B cell (primary cell): ENCODE measurements around the gene SKP1. TPM values are rescaled to one million over a fixed set of nuclear protein-coding genes. Genes with fewer than 3 reads are reported as not detected.

Experiments used
- polyA plus RNA-seq: library from polyadenylated mRNA; depleted of rRNA; stranded (reverse); fragments of >200 nt; gene quantifications from 2 replicates; pipeline ENCODE4 v1.2.3, GENCODE V29; 2012
- small RNA-seq: library from RNA; depleted of rRNA; stranded (forward); fragments of <200 nt; gene quantifications from one replicate; pipeline ENCODE3, GENCODE V24; 2012; ENCODE audit warnings: low replicate concordance, low read depth; ENCODE audit not compliant: insufficient read length
- total RNA-seq, 2 donors: library from RNA; stranded (reverse); fragments of 120-200 nt in 1 of 2; gene quantifications; 1 replicate in 1 of 2; 2 replicates in 1 of 2; pipeline versions ENCODE4 v1.2.3 to v1.2.4, GENCODE V29; 2013 to 2022

Gene SKP1
- total and polyA plus RNA-seq, 2 donors (not counting 1 experiment from before 2014, with no cell fraction given) = 108 to 186 TPM

Small RNA genes within 50 kb of the gene (small RNA-seq; reads per million reads assigned to genes)
- not detected for gene MIR3661

Other genes with a start within 250 kb of the SKP1 start
- 27.4 and 28.2 TPM in 2 replicates for gene C5orf15, start 208.3 kb downstream of the SKP1 start, total RNA-seq
- gene C5orf15, start 208.3 kb downstream of the SKP1 start, polyA plus RNA-seq = 22.7 and 38.9 TPM in 2 replicates
- 60.7 and 63.4 TPM in 2 replicates for gene VDAC1, start 172.0 kb downstream of the SKP1 start, total RNA-seq
- gene VDAC1, start 172.0 kb downstream of the SKP1 start, polyA plus RNA-seq = 27.8 and 34.9 TPM in 2 replicates
- 58.8 and 61.1 TPM in 2 replicates for gene TCF7, start 62.3 kb downstream of the SKP1 start, total RNA-seq
- gene TCF7, start 62.3 kb downstream of the SKP1 start, polyA plus RNA-seq = 16.4 and 26.8 TPM in 2 replicates
- 86.2 and 100 TPM in 2 replicates for gene PPP2CA, start 49.1 kb upstream of the SKP1 start, total RNA-seq
- 82.3 and 377 TPM in 2 replicates for gene PPP2CA, start 49.1 kb upstream of the SKP1 start, polyA plus RNA-seq
- gene CDKL3, start 190.2 kb upstream of the SKP1 start, total RNA-seq = 2.1 and 3.8 TPM in 2 replicates
- 0.40 and 0.42 TPM in 2 replicates for gene CDKL3, start 190.2 kb upstream of the SKP1 start, polyA plus RNA-seq
- 106 and 110 TPM in 2 replicates for gene UBE2B, start 194.6 kb upstream of the SKP1 start, total RNA-seq
- 23.0 and 45.7 TPM in 2 replicates for gene UBE2B, start 194.6 kb upstream of the SKP1 start, polyA plus RNA-seq
- 15.8 and 17.2 TPM in 2 replicates for gene CDKN2AIPNL, start 234.9 kb upstream of the SKP1 start, total RNA-seq
- 8.0 and 11.2 TPM in 2 replicates for gene CDKN2AIPNL, start 234.9 kb upstream of the SKP1 start, polyA plus RNA-seq